Glomerular visceral epithelial cell (primary cell): ENCODE results near the gene TM6SF1.
"Not testable (repeated sequence)": the region's sequence is repeated elsewhere in the genome, so short reads cannot be mapped to it uniquely, and the experiment has no call there.

Experiments
- DNase-seq: peaks from one replicate; pipeline ENCODE4 v3.0.0-alpha.2; 2016; ENCODE audit errors: extremely low spot score

The TM6SF1 gene

DNA sequence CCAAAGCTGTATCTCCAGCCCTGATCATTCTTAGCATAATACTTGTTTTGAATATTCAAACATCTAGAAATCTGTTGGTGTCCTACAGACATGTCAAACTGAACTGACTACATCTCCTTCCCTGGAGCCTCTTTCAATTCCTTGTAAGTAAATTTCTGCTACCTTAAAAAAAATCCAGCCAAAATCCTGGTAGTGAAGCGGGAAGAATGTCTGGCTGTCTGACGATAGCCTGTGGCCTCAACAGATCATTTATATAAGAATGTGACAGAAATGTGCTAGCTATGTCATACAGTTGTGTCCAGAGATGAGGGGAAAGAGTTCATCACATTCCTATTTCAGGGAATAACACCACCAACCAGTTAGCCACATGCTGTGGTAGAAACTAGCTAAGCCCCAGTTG is 18.6 kb upstream of the TM6SF1 start:
- DNase-seq = no peak

DNA sequence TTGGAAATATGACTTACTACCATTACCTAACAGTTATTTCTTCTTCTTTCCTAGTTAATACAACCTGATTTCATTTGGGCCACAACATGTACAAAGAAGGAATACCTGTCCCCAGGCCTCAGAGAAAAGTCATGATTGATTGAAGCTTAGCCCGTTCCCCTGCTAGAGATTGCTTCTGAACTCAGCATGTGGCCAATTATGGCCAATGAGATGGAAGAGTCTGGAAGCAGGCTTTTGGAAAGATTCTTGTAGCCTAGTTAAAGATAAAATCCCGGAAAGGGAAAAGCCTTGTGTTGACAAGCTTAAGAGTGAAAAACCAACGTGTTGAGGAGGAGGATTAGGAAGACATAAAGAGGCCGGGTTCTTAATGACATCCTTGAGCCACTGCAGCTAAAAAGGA is 17.0 kb upstream of the TM6SF1 start:
- DNase-seq = no peak

- DNase-seq = not testable (repeated sequence)
Measured at GRCh38 chr15:83091965-83092308, 15.5 kb upstream of the TM6SF1 start.

DNA sequence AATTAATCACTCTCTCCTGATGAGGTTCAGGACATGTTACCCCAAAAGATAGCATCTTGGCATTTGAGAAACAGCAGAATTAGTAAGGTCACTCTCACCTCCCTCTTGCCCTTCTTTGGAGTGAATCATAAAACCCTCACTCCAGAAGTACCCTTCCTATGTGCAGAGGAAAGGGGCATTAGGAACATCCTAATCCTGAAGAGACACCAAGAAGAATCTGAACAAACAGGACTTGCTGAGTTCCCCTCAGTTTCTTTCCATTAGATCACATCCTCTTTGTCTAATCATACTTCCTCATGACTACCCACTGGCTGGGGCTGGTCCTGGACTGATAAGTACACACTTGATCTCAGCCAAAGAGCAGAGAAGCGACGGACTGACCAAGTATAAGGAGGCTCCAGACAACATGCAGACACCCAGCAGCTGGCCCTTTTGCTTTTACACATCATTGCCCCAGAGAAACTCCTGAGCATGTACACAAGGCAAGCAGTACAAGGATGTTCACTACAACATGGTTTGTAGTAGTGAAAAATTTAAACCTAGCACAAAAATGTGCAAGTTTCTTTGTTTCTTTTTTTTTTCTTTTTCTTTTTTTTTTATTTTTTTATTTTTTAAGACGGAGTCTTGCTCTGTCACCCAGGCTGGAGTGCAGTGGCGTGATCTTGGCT is 15.0 kb upstream of the TM6SF1 start:
- DNase-seq = peak; percentile 11

- DNase-seq = no peak
Measured at GRCh38 chr15:83094583-83094982, 12.9 kb upstream of the TM6SF1 start.

- DNase-seq = no peak
Measured at GRCh38 chr15:83098079-83098478, 9.4 kb upstream of the TM6SF1 start.

DNA sequence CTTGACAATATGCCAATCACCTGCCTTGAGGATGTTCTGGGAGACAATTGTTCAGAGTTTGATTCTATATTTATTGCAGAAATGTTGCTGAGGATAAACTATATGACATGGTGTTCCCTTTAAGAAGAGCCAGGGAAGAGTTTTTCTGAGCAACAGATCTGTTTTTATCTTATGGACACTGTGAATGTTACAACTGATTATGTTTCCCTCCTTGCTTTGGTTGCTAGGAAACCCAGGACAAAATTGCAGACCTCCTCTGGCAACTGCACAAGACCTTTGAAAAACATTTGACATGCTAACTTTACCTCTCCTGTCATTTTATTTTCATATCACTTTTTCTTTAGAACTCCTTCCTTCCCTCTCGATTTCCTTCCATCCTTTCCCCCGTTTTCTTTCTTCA is 8.2 kb upstream of the TM6SF1 start:
- no peak for DNase-seq

DNA sequence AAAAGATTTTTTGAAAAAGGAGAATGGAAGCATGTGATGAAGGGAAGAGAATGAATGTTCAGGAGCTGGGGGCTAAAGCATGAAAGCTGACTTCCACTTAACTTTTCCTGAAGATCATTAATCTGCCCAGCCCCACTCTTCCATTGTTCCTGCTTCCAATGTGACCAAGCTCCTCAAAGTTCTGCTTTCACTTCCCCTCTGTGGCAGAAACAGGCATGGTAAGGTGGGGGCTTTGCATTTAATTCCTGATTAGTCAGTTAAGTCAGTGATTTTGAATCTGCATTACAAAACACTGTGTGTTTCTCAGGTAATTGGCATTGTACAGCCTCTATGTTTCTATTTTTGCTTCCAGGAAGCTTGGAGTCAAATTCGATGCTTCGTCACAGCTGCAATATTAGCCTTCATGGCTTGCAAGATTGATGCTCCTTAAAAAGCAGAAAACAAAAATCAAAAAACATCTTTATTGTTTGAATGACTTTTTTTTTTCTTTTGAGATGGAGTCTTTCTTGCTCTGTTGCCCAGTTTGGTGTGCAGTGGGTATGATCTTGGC is 7.3 kb upstream of the TM6SF1 start:
- no peak for DNase-seq

DNA sequence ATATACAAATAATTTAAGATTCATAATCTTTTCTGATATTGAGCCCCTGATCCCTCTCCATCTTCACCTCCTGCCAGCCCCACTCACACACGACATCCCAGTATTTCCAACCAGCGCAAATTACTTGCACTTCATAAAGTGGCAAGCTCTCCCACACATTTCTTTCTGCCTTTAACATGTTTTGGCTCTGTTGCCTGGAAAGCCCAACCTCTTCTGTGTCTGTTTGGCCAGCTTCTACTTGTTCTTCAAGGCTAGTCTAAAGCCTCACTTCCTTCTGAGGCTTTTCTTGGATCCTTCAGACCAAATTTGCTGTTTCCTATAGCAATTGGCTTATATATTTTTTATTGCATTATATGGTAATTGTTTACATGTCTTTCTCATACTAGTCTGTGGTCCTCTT is 5.1 kb upstream of the TM6SF1 start:
- DNase-seq = no peak

DNA sequence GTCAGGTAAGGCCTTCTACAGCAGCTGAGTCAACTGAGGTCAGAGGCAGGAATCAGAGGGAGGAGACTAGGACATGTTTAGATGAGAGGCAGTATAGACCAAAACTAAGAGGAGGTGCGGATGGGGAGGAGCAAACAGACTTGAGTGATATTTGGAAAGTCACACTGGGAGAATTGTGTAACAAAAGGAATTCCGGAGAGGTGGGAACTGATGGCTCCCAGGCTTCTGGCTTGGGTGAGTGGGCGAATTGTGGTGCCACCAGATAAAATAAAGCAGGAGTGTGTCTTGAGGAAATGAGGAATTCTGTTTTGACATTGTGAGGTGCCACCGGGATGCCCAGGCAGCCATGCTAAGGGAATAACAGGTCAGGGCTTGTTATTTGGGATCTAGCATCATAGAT is 3.3 kb upstream of the TM6SF1 start:
- no peak for DNase-seq

GRCh38 chr15:83105440-83105839 is 2.0 kb upstream of the TM6SF1 start:
- DNase-seq = no peak

- no peak for DNase-seq
Measured at GRCh38 chr15:83107841-83108181, 366 bp downstream of the TM6SF1 start.

DNA sequence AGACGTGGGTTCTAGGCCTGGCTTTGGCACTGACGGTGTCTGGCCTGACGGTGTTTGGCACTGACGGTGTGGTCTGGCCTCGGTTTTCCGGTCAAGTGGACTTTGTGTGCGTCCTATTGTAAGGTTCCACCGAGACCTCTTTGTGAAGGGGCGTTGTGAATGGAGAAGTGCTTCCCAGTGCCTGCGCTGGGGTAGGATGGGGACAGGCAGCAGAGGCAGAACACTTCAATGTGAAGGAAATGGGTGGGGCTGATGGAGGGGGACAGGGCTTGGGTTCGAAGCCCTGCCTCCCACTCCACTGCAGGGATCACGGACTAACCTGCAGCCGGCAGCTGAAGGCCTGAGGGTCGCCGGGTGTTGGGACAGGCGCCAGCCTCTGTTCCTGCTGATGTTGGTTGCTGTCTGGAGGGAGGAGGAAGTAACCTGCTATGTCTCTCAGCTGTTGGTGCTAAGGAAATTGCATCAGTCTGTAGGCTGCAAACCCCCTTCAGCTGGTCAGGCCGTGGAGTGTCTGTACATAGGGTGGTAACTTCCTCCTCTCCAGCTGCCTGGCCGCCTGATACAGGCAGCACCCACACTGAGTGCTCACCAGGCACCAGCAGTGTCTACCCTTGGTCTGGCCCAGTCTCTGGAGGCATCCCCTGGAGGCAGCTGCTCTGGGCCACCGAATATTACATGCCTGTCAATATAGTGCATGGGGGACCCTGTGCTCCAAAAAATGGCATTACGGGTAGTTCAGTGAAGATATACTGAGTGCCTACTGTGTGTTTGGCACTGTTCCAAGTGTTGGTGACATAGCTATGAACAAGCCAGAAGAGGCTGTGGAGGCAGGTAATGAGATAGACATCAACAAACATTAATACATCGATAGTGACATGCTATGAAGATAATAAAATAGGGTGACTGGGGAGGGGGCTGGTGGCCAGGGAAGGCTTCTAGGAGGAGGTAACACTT is 1.1 kb downstream of the TM6SF1 start:
- DNase-seq = peak; percentile 27

DNA sequence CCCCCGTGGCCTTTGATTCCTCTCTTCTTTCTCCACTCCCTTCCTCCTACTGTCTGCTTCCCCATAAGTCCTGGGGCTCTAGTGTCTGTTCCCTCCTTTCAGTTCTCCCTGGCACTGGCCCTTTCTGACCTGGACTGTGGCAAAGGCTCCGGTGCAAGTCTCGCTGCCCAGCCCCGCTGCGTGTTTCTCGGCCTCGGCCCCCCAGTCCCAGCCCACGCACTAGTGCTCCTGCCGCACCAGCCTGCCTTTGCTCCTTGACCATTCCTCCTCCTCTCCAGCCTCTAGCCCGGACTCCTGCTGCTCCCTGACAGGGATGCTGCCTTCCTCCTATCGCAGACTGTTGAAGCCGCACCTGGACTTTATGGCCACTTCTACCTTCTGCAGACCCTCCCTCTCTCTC is 2.1 kb downstream of the TM6SF1 start:
- DNase-seq = no peak

DNA sequence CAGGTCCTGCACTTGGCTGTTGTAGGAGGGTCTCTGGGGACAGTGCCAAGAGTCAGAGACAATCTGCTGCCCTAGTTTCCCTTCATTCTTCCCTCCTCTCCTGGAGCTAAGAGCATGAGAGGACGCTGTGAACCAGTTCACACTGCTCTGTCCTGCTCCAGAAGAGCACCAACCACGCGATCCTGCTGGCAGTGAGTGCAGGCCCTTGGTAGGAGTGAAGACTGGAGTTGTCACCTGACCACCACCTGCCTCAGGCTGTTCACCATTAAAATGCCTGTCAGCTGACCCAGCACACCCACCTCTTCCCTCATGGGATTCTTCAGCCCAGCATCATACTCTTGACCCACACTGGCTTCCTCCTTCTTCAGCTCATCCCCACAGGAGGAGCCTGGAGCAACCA is 2.9 kb downstream of the TM6SF1 start:
- no peak for DNase-seq

GRCh38 chr15:83111149-83111548 is 3.7 kb downstream of the TM6SF1 start:
- no peak for DNase-seq

DNA sequence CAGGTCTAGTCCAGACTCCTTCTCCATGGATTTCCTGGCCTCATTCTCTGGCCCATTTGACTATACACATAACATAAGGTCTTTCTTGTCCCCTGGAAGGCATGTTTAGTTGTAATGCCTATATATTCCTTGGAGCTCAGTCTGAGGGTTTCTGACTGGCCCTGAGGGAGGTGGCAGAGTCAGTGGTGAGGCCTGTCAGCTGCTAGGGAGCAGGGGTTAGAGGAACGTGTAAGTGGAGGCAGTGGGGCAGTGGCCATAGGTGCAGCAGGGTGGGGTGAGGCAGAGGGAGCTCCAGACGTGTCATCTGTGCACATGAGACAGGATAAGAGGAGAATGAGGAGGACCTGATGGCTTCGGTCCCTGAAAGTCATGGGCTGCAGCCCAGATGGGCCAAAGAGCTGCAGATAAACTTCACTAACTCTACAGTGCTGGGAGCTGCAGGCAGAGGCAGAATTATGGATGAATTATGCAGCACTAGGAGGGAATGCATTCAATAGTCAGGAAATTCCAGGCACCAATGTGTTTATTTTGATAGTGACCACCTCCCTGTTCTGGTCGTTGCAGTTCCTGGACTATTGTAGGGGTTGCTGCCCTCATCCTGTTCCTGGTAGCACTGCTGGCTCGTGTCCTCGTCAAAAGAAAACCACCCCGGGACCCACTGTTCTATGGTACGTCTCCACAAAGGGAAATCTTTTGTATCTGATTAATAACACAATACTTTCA is 4.9 kb downstream of the TM6SF1 start:
- DNase-seq = no peak

DNA sequence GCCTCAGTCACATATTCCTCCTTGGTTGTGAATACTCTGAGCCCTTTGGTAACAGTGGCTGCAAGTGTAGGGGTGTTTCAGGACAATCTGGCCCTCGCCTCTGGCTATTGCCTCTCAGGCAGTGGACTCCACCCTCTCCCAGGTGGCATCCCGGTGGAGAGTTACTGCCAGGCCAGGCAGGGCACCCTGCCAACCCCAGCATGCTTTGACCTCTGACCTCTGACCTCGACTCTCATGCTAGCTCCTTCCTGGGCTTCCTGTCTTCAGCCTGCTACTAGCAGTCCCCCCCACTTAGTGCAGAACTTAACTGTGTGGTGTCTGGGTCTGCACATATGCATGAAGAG is 5.5 kb downstream of the TM6SF1 start:
- DNase-seq = no peak

DNA sequence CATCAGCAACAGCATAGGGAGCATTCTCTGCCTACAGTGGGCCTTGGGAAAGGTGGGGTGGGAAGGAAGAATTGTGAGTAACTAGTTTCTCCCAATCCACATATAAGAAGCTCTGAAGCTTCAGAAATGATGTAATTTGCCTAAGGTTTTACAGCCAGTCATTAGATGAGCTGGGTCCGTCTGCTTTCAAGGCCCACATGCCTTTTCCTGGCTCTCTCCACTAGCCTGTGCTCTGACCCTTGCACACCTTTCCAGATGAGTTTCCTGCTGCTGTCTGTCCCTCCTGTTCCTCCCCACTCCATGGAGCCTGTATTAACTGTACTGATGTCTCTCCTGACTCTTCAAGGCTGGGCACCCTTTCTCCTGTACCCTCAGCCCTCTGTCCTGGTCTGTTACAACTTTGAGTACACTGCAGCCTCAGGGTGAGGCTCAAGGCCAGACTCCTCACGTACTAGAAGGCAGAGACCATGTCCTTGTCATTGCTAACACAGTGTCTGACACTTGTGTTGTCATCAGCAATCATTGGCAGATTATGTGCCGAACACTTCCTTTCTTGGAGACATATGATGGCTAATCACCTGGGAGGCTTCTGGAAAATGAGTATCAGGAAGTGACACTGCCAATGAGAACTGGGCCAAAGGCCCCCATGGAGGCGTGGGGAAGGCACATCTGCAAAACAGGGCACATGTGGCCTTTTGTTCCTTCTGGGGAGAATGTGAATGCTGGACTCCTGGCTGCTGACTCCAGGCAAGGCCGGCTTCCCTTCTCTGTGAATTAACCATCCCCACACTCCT is 6.6 kb downstream of the TM6SF1 start:
- no peak for DNase-seq

DNA sequence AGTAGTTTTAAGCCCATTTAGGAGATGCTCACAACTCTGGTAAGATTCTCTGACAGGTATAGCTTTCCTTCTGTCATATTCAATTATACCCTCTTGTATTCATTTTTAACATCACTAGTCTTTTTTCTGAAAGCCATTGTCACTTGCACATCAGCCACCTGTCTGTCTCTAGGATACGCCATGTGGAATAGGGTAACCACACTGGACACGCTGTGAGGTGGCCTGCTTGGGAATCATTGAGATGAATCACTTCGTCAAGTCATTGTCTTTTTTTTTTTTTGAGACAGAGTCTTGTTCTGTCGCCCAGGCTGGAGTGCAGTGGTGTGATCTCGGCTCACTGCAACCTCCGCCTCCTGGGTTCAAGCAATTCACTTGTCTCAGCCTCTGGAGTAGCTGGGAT is 7.4 kb downstream of the TM6SF1 start:
- no peak for DNase-seq

DNA sequence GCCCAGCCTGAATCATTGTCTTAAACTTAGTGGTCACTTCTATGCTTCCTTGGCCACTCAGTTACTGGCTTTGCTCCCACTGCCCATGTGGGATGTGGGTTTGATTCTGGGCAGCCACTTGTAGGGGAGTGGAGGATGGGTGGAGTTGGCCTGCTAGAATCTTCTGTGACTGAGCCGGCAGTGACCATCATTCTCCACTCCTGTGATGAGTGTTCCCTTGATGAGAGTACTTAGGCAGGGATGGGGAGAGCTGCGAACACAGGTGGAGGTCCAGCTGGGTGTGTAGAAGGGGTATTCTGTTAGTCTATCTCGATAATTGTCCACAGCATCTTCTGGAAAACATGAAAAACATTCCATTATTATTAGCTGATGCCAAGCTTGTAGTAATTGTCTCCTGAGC is 8.0 kb downstream of the TM6SF1 start:
- DNase-seq = no peak
